ENCODE data around the gene TNS3. TPM values are rescaled to one million over a fixed set of nuclear protein-coding genes. Genes with fewer than 3 reads are reported as not detected.

The TNS3 gene
- total RNA-seq, 1 donor from 2014 or later = 210 TPM

- no peak for DNase-seq (ENCODE audit: low read depth)
Measured at GRCh38 chr7:47303695-47304453, 278.0 kb downstream of the TNS3 start.

GRCh38 chr7:47303014-47303694 lies 278.8 kb downstream of the TNS3 start:
- DNase-seq (ENCODE audit: low read depth) = no peak

GRCh38 chr7:47302560-47302959 lies 279.4 kb downstream of the TNS3 start:
- DNase-seq (ENCODE audit: low read depth) = no peak

DNA sequence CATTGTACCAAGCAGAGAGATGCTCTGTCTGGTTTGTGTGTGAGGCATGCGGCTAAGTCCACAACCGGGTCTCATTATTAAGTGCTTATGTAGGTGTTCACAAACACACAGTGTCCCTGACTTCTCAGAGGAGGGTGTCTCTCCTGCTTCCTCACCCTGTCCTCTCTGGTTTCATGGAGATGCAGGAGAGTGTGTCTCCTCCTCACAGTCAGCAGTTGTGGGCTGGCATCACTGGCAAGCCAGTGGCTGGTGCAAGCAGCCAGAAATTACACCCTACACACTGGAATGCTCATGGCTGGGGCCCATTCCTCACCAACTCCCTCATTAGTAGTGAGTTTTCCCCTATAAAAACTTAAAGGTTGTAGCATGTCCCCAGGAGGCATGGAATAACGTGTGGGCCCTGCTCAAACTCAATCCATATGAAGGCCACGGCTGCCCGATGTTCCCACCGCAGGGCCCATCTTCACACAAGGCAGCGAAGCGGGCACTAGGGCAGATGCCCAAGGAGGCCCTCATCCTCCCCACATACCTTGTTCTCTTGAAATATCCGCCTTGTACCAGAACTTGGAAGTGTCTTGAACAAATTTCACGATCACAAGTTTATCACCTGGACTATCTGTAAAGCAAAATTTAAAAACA lies 280.1 kb downstream of the TNS3 start:
- DNase-seq (ENCODE audit: low read depth) = no peak

DNA sequence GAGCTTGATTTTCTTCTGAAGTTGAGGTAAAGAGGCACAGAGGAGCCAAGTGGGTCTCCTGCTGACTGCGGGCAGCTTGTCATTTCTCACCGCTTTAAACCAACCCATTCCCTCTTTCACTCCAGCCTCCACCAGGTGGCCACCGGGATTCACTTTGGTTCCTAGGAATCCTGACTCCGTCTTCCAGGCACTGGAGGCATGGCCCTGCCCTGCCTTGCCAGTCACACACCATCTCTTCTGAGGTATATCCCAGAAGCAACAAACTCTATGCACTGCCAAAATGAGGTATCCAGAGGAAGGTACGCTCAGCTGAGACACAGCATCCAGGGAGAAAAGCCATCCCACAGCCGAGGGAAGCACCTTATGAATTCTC lies 280.8 kb downstream of the TNS3 start:
- DNase-seq (ENCODE audit: low read depth) = no peak

DNA sequence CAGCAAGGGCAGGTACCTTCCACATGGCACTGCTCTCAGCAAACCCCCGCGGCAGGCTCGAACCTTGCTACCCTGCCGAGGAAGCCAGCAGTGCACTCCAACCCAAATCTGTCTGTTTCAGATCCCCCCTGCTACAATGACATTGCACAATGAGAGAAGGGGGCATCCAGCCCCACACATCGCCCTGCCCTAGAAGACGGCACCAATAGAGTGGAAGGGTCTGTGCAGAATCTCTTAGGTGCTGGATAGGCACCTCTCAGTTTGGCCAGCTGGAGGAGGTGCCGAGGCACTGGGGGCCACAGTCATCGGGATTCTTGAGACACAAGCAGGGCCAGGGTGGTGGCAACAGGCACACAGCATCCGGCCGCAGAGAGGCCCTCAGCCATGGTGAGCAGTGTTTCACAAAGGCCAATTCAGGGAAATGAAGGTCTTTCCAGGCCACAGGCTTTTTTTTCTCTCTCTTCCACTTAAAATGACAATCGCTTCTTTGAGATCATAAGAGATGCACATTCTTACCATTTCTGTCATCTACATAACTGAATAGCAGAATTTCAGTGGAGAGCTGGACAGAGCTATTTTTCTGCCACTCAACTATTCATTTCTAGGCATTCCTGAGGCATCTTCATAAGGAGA lies 281.3 kb downstream of the TNS3 start:
- DNase-seq (ENCODE audit: low read depth) = no peak

GRCh38 chr7:47299496-47299895 lies 282.4 kb downstream of the TNS3 start:
- DNase-seq (ENCODE audit: low read depth) = no peak

DNA sequence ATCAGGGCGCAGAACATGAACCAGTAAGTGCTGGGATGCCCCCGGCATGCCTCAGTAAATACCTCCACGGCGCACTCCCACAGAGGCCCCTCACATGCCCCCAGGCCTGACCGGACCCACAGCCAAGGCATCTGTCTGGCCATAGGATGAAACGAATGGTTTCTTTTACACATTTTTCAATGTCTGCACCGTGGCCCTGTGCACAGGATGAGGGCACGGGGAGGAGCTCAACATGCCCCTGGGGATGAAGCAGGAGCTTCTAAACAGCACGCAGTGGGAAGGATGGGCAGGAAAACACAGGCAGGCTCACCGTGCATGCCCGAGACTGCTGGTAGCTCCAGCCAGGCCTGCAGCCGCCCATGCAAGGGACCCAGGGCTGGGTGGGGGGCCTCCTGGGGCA lies 283.3 kb downstream of the TNS3 start:
- no peak for DNase-seq (ENCODE audit: low read depth)

GRCh38 chr7:47297120-47297519 lies 284.8 kb downstream of the TNS3 start:
- DNase-seq (ENCODE audit: low read depth) = no peak

DNA sequence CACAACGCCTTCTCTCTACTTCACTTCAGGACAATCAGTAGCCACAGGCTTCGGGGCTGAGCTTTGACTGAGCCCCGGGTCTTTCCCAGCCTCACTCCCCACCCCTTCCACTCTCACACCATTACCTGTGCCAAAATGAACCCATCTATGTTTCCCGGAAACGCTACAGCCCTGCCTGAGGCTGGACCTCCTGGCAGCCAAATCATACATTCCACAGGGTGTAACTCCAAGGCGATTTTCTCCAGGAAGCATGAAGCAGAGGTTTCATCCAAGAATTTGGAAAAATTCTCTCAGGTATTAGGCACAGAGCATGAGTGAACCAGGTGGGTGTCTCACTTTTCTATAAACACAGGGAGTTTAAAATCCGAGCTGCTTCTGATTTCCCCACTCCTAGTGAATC lies 286.3 kb downstream of the TNS3 start:
- peak; percentile 10 for DNase-seq (ENCODE audit: low read depth)

- DNase-seq (ENCODE audit: low read depth) = no peak
Measured at GRCh38 chr7:47294556-47295222, 287.2 kb downstream of the TNS3 start.

DNA sequence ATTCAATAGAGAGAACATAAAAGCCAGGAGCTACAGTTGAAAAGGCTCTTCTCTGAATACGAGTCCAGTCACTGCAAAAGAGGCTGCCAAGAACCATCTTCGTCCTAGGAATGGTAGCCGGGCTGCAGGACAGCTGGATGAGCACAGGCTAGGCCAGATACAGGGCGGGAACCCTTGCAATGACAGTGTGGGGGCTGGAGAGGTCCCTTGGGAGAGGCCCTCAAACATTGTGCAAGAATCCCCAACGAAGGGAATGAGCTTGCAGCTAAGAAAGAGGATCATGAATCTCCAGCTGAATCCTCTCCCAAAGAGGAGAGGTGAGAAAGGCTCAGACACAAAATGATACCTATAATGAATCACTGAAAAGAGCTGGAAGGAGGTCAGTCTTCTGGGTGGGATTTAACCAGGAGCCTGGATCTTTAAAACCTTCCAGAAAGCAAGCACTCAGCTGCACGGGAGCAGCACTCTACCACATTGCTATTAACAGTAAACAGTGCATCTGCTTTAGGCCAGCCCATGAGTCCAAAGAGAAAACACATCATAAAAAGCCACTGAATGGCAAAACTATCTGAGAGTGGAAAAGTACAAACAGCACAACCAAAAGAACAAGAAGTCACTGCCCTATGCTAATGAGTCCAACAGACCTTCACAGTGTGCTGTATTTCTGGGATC lies 287.9 kb downstream of the TNS3 start:
- DNase-seq (ENCODE audit: low read depth) = peak; percentile 75

- DNase-seq (ENCODE audit: low read depth) = no peak
Measured at GRCh38 chr7:47292832-47293309, 289.0 kb downstream of the TNS3 start.

- peak; percentile 97 for DNase-seq (ENCODE audit: low read depth)
Measured at GRCh38 chr7:47291461-47292081, 290.3 kb downstream of the TNS3 start.

DNA sequence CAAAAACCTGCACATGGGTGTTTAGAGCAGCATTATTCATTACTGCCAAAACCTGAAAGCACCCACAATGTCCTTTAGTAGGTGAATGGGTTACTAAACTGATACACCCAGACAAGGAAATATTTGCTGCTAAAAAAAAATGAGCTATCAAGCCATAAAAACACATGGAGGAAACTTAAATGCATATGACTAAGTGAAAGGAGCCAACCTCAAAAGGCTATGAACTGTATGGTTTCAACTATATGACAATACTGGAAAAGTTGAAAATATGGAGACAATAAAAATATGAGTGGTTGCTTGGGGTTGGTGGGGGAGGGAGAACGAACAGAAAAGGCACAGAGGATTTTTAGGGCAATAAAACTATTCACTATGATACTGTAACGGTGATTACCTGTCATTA lies 291.0 kb downstream of the TNS3 start:
- DNase-seq (ENCODE audit: low read depth) = no peak

GRCh38 chr7:47290466-47290865 lies 291.4 kb downstream of the TNS3 start:
- DNase-seq (ENCODE audit: low read depth) = no peak

DNA sequence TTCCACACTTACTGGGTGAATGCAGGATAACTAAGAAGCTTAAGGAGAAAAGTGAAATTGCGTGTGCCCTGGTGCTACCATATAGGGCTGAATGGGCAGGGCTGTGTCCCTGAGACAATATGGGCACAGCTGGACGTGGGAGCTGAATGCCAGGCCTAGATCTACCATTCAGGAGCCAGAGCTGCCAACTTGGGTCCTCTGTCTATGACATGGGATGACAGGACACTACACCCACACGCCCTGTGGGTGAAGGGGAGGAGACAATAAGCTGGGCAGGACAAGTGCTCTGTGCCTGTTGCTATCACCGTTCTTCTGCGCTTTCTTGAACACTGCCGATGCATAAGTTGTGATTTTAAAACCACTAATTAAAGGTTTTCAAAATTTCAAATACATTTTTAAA lies 293.9 kb downstream of the TNS3 start:
- DNase-seq (ENCODE audit: low read depth) = no peak

GRCh38 chr7:47285860-47286491 lies 295.9 kb downstream of the TNS3 start:
- no peak for DNase-seq (ENCODE audit: low read depth)

- no peak for DNase-seq (ENCODE audit: low read depth)
Measured at GRCh38 chr7:47284691-47285635, 296.9 kb downstream of the TNS3 start.

All from renal cortical epithelial cell (primary cell).